GM23338 (cell line): ENCODE measurements around the gene CNKSR1. TPM values are rescaled to one million over a fixed set of nuclear protein-coding genes. Genes with fewer than 3 reads are reported as not detected.

Experiments
- ATAC-seq: fragments of 200-7000 bp; cut with Tn5 transposase; 3 replicates; pipeline ENCODE4 v1.9.1; 2020
- DNase-seq: peaks from one replicate; pipeline ENCODE4 v3.0.0-alpha.2; 2015; ENCODE audit warnings: low spot score
- H2AFZ ChIP-seq: fragments of 200-600 bp; sonication (generic); 2 replicates; pipeline ENCODE4 v1.8.0; 2016; ENCODE audit warnings: antibody characterized with exemption, mild to moderate bottlenecking, moderate library complexity
- H3F3A ChIP-seq: fragments of 200-600 bp; sonication (generic); replicated peaks from 2 replicates; pipeline ENCODE4 v1.8.0; 2017; ENCODE audit warnings: antibody characterized with exemption, mixed run types, low read depth
- H3K27ac ChIP-seq: fragments of 200-600 bp; sonication (generic); 2 replicates; pipeline ENCODE4 v1.6.1; 2016; ENCODE audit warnings: low read depth
- H3K27me3 ChIP-seq: fragments of 200-600 bp; sonication (generic); 2 replicates; pipeline ENCODE4 v1.8.0; 2016; ENCODE audit warnings: mild to moderate bottlenecking, mixed run types, moderate library complexity; ENCODE audit not compliant: insufficient read depth
- H3K36me3 ChIP-seq: fragments of 200-600 bp; sonication (generic); 2 replicates; pipeline ENCODE4 v1.8.0; 2016; ENCODE audit warnings: mild to moderate bottlenecking; ENCODE audit not compliant: insufficient read depth
- H3K4me1 ChIP-seq: fragments of 200-600 bp; sonication (generic); 2 replicates; pipeline ENCODE4 v1.8.0; 2016; ENCODE audit warnings: mild to moderate bottlenecking, moderate library complexity; ENCODE audit not compliant: insufficient read depth
- H3K4me2 ChIP-seq: fragments of 200-600 bp; sonication (generic); 2 replicates; pipeline ENCODE4 v1.7.1; 2017; ENCODE audit warnings: mixed run types
- H3K4me3 ChIP-seq: fragments of 200-600 bp; sonication (generic); 2 replicates; pipeline ENCODE4 v1.6.1; 2016; ENCODE audit warnings: mixed run types
- H3K79me2 ChIP-seq: fragments of 200-600 bp; sonication (generic); replicated peaks from 2 replicates; pipeline ENCODE4 v1.8.0; 2017; ENCODE audit warnings: mild to moderate bottlenecking; ENCODE audit not compliant: insufficient read depth
- H3K9me2 ChIP-seq: fragments of 200-600 bp; sonication (generic); 2 replicates; pipeline ENCODE4 v1.8.0; 2017; ENCODE audit not compliant: insufficient read depth
- H4K20me1 ChIP-seq: fragments of 200-600 bp; sonication (generic); replicated peaks from 2 replicates; pipeline ENCODE4 v1.8.0; 2017; ENCODE audit warnings: mild to moderate bottlenecking; ENCODE audit not compliant: insufficient read depth
- H3K27ac Mint-ChIP-seq: 2 replicates; pipeline ENCODE4 v1.8.0; 2020; ENCODE audit warnings: inconsistent platforms, mild to moderate bottlenecking, moderate library complexity, mixed read lengths
- H3K27me3 Mint-ChIP-seq: 3 replicates; pipeline ENCODE4 v1.8.0; 2022; ENCODE audit warnings: low read depth, mild to moderate bottlenecking, moderate library complexity, mixed read lengths, inconsistent platforms; ENCODE audit not compliant: insufficient read depth, poor library complexity
- H3K36me3 Mint-ChIP-seq: 3 replicates; pipeline ENCODE4 v1.8.0; 2021; ENCODE audit warnings: low read depth, mild to moderate bottlenecking, inconsistent platforms, moderate library complexity, mixed read lengths
- H3K4me1 Mint-ChIP-seq: 3 replicates; pipeline ENCODE4 v1.8.0; 2020; ENCODE audit warnings: mild to moderate bottlenecking, inconsistent platforms, mixed read lengths
- H3K4me3 Mint-ChIP-seq: 3 replicates; pipeline ENCODE4 v1.8.0; 2021; ENCODE audit warnings: moderate library complexity, mild to moderate bottlenecking, inconsistent platforms, mixed read lengths
- H3K9me3 Mint-ChIP-seq: 3 replicates; pipeline ENCODE4 v1.8.0; 2020; ENCODE audit warnings: moderate library complexity, mild to moderate bottlenecking, inconsistent platforms, mixed read lengths
- CREB1 ChIP-seq: fragments of 250-450 bp; sonication (Bioruptor Pico); IDR thresholded peaks from 2 replicates; pipeline ENCODE4 v1.5.0; 2020; ENCODE audit warnings: low read depth, mild to moderate bottlenecking, moderate library complexity
- ETS1 ChIP-seq: IDR thresholded peaks from 2 replicates; pipeline ENCODE4 v1.6.1; 2016; ENCODE audit warnings: antibody characterized with exemption
- EZH2 ChIP-seq: fragments of 200-600 bp; sonication (generic); IDR thresholded peaks from one replicate; pipeline ENCODE4 v1.8.0; 2017; ENCODE audit warnings: antibody characterized with exemption, mild to moderate bottlenecking, low read depth; ENCODE audit not compliant: unreplicated experiment
- NANOG ChIP-seq: IDR thresholded peaks from 2 replicates; pipeline ENCODE4 v1.6.1; 2016; ENCODE audit warnings: antibody characterized with exemption, borderline replicate concordance
- POLR2AphosphoS5 ChIP-seq: IDR thresholded peaks from 2 replicates; pipeline ENCODE4 v1.6.1; 2016; ENCODE audit warnings: antibody characterized with exemption, low read depth
- STAT1 ChIP-seq: IDR thresholded peaks from one replicate; pipeline ENCODE4 v1.6.1; 2016; ENCODE audit warnings: antibody characterized with exemption; ENCODE audit not compliant: unreplicated experiment
- ZNF114 ChIP-seq: fragments of 250-450 bp; sonication (Bioruptor Pico); IDR thresholded peaks from 2 replicates; pipeline ENCODE4 v1.5.0; 2020; ENCODE audit warnings: mild to moderate bottlenecking, moderate library complexity
- ZNF331 ChIP-seq: fragments of 250-450 bp; sonication (Bioruptor Pico); IDR thresholded peaks from 2 replicates; pipeline ENCODE4 v1.5.0; 2020; ENCODE audit warnings: low read depth, mild to moderate bottlenecking, moderate library complexity
- ZNF462 ChIP-seq: fragments of 250-450 bp; sonication (Bioruptor Pico); IDR thresholded peaks from 2 replicates; pipeline ENCODE4 v1.5.0; 2020; ENCODE audit warnings: mild to moderate bottlenecking, moderate library complexity
- polyA plus RNA-seq: library from polyadenylated mRNA; unstranded; fragments of >200 nt; fragmentation: Nextera tagmentation; extraction: Ambion mirVana; gene quantifications from 2 replicates; pipeline ENCODE4 v1.2.1, GENCODE V29; 2016
- total RNA-seq: library from RNA; depleted of rRNA; stranded (reverse); fragments of >200 nt; shearing (Covaris generic); gene quantifications from 2 replicates; pipeline ENCODE4 v1.2.3, GENCODE V29; 2014
- TF ChIP-seq, protein P1 (sequence below): IDR thresholded peaks from one replicate; pipeline ENCODE4 v1.6.1; 2018; ENCODE audit warnings: antibody characterized with exemption; ENCODE audit not compliant: unreplicated experiment

The CNKSR1 gene
- total and polyA plus RNA-seq, 2 experiments from 2014 or later = 9.7 to 12.5 TPM

DNA sequence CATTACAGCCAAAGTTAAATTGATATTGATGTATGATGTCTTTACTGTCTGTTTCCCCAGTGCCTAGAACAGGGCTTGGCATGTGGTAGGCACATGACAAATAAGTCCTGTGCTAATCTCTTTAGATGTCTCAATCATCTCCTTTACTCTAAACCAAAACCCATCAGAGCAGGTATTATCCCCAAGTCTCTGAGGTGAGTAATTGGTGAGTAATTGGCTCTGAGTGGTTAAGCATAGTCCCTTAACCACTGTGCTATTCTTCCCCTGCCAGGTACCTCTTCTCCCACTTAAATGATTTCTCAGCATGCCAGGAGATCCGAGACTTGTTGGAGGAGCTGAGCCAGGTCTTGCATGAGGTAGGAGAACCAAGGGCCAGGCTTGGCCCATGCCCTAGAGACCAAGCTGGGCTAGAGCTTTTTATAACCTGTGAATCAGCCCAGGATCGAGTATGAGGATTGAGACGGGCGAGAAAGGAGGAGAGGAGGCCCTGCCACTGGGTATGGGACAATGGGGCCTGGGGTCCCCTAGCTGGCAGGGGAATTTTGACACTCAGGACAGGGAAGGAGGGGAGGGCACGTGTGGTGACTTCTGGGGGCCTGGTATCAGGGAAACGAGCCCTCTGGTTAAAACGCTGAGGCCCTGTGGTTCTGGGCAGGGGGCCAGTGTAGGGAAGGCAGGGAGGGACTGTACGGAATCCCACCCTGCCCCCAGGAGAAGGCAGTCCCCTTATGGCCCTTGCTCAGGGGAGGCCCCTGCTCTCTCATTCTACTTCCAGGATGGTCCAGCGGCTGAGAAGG lies 4.5 kb downstream of the CNKSR1 start:
- no peak overlapping the region for H3K4me3 ChIP-seq
- DNase-seq (no peak), ATAC-seq (no peak)
- Mint-ChIP-seq H3K36me3 (peaks cover 10% of the 10 kb centered on the region), H3K9me3 (no peaks in the 10 kb centered on the region), H3K4me1 (peaks cover 10% of the 10 kb centered on the region; the same call in 2 of the 3 replicates), H3K27ac (no peak overlapping the region), H3K27me3 (peaks cover 9% of the 10 kb centered on the region), H3K4me3 (no peak overlapping the region)
- H2AFZ ChIP-seq = no peak overlapping the region
- H3K27ac ChIP-seq = no peak overlapping the region
- H3K27me3 ChIP-seq = no peaks in the 10 kb centered on the region
- H4K20me1 ChIP-seq = no peaks in the 10 kb centered on the region; the same call in 1 of the 2 replicates
- H3K4me2 ChIP-seq = no peak overlapping the region
- TF ChIP-seq ZNF462 (CRISPR knock-in tag) (no peak), ZNF114 (CRISPR knock-in tag) (no peak), ETS1 (no peak), NANOG (no peak), ZNF331 (CRISPR knock-in tag) (no peak), CREB1 (CRISPR knock-in tag) (no peak), EZH2 (no peak), STAT1 (no peak), POLR2AphosphoS5 (no peak)
- TF ChIP-seq, protein P1, sequence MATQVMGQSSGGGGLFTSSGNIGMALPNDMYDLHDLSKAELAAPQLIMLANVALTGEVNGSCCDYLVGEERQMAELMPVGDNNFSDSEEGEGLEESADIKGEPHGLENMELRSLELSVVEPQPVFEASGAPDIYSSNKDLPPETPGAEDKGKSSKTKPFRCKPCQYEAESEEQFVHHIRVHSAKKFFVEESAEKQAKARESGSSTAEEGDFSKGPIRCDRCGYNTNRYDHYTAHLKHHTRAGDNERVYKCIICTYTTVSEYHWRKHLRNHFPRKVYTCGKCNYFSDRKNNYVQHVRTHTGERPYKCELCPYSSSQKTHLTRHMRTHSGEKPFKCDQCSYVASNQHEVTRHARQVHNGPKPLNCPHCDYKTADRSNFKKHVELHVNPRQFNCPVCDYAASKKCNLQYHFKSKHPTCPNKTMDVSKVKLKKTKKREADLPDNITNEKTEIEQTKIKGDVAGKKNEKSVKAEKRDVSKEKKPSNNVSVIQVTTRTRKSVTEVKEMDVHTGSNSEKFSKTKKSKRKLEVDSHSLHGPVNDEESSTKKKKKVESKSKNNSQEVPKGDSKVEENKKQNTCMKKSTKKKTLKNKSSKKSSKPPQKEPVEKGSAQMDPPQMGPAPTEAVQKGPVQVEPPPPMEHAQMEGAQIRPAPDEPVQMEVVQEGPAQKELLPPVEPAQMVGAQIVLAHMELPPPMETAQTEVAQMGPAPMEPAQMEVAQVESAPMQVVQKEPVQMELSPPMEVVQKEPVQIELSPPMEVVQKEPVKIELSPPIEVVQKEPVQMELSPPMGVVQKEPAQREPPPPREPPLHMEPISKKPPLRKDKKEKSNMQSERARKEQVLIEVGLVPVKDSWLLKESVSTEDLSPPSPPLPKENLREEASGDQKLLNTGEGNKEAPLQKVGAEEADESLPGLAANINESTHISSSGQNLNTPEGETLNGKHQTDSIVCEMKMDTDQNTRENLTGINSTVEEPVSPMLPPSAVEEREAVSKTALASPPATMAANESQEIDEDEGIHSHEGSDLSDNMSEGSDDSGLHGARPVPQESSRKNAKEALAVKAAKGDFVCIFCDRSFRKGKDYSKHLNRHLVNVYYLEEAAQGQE = no peak
- no peaks in the 10 kb centered on the region for H3K36me3 ChIP-seq
- no peaks in the 10 kb centered on the region; the same call in 1 of the 2 replicates for H3K4me1 ChIP-seq
- no peaks in the 10 kb centered on the region for H3K9me2 ChIP-seq
- no peaks in the 10 kb centered on the region for H3K79me2 ChIP-seq
- H3F3A ChIP-seq = peaks cover 3% of the 10 kb centered on the region; the same call in 1 of the 2 replicates
